HG02798 (cell line): ENCODE data around the gene UEVLD.

Experiments used
- ATAC-seq: cut with Tn5 transposase; IDR thresholded peaks from one replicate; pipeline ENCODE4 v1.9.1; 2021; ENCODE audit warnings: mild to moderate bottlenecking; ENCODE audit not compliant: unreplicated experiment, poor library complexity

Gene UEVLD

DNA sequence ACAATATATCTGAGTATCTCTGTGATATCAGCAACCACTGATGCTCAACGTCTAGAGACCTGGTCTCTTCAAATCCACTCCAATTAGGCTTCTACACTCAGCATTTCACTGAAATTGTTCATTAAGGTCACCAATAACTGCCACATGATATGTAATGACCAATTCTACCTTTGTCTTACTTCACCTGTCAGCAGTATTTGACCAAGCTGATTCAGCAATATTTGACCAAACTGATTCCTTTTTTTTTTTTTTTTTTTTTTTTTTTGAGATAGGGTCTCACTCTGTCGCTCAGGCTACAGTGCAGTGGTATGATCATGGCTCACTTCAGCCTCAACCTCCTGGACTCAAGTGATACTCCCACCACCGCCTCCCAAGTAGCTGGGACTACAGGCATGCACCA, 67.4 kb downstream of the UEVLD start:
- ATAC-seq: no peak

DNA sequence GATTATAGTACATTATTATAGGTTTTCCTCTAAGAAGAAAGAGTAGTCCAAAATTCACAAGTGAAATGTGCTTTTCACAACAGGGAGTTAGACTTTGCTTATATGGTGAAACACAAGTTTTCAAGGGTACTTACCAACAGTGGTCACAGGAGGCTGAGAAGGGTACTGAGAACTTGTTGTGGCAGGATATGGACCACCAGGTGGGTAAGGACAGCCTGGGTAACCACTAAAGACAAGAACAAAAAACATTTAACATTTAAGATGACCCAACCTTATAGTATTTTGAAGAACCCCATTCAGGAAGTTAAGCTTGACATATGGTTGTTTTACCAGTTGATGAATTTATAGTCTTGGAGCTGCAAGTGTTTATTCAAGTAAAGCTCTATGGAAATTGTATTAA, 86.2 kb downstream of the UEVLD start:
- no peak for ATAC-seq

DNA sequence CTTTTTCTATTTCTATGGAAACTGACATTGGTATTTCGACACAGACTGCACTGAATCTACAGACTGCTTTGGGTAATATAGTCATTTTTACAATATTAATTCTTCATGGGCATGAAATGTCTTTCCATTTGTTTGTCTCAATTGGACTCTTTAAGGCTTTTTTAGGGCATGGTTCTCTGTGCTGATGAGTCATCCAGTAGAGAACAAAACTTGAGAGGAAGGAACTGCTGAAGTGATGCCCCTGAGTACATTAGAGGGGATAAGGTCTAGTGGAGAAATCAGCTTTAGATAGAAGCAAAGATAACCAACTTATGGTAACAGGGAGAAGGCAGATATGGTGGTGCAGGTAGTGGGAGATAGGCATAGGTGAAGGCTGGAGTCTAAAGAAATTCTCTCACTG, 86.9 kb downstream of the UEVLD start:
- no peak for ATAC-seq

GRCh38 chr11:18498039-18498438, 90.5 kb downstream of the UEVLD start:
- ATAC-seq: no peak

DNA sequence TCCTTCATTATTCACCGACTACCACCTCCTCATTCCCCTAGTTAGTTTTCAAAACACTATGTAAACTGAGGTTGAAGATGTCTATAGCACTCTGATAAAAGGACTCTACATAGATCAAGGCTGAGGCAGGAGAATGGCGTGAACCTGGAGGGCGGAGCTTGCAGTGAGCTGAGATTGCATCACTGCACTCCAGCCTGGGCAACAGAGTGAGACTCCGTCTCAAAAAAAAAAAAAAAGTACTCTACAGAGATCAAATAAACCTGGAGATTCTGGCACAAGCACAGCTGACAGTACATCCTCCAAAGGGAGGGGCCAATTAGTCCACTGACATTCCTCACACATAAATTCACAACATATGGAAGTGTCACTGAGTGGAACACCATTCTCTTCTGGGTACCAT, 92.8 kb downstream of the UEVLD start:
- no peak for ATAC-seq

GRCh38 chr11:18495271-18495670, 93.3 kb downstream of the UEVLD start:
- no peak for ATAC-seq

- no peak for ATAC-seq
Measured at GRCh38 chr11:18493310-18493709, 95.2 kb downstream of the UEVLD start.

- no peak for ATAC-seq
Measured at GRCh38 chr11:18492888-18493287, 95.6 kb downstream of the UEVLD start.

DNA sequence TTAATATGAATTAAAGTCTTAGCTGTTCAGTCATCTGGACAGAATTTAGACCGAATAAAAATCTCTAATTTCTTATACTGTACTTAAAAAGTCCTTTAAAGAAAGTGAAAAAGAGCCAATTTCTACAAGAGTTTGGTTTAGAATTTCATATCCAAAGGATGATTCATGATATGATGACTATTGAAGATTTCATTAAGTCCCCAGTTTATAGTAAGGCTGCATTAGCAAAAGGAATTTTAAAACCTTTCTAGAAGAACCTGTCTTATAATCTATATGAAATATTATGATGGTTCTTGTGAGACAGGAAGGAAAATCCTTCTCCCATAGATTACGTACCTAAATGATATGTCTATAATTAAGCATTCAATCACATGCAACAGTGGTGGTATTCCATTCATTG, 96.6 kb downstream of the UEVLD start:
- ATAC-seq: no peak

DNA sequence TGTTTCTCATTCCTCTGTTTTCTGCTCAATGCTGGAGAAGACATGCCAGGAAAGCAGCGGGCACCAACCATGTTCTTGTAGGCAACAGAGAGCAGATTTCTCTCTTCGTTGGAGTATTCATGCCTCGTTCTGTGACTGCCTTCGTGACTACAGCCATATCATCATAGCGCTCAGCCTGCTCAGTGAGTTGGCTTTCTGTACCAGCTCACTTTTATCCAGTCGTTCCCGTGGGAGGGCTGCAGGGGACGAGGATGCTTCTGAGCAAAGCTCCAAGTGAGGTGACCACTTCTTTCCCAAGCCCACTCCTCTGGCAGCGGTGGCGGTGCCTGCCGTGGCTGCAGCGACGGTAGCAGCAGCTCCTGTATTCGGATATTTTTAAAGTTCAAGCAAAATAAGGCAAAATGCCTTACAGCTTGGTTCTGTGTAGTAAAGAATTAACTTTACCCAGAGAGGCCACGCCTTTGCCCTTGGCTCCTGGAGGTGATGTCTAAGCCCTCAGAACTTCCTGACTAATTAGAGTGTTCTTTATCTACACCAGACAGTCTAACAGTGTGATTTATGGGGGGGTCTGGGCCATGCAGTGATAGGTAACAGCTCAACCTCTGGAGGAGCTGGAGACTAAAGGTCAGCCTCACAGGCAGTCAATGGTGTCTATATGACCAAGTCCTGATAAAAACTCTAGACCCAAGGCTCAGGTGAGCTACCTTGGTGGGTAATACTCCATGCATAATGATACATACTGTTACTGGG, 97.6 kb downstream of the UEVLD start:
- ATAC-seq: no peak

DNA sequence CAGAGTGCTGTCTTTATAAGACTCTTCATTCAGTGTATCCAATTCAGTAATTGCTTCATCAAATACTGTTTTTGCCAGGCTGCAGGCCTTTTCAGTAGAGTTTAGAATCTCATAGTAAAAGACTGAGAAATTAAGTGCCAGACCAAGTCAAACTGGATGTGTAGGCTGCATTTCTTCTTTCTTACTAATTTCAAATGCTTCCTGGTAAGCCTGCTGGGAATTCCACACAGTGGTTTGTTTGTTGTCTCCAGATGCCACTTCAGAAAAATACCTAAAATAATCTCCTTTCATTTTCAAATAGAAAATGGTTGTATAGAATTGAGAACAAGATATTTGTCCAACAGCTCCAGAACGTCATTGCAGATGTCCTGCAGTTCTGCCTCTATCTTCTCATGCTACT, 98.2 kb downstream of the UEVLD start:
- ATAC-seq: no peak

- peak; percentile 64 for ATAC-seq
Measured at GRCh38 chr11:18485913-18486528, 102.5 kb downstream of the UEVLD start.
